ENCODE measurements around the gene BIRC5.

DNA sequence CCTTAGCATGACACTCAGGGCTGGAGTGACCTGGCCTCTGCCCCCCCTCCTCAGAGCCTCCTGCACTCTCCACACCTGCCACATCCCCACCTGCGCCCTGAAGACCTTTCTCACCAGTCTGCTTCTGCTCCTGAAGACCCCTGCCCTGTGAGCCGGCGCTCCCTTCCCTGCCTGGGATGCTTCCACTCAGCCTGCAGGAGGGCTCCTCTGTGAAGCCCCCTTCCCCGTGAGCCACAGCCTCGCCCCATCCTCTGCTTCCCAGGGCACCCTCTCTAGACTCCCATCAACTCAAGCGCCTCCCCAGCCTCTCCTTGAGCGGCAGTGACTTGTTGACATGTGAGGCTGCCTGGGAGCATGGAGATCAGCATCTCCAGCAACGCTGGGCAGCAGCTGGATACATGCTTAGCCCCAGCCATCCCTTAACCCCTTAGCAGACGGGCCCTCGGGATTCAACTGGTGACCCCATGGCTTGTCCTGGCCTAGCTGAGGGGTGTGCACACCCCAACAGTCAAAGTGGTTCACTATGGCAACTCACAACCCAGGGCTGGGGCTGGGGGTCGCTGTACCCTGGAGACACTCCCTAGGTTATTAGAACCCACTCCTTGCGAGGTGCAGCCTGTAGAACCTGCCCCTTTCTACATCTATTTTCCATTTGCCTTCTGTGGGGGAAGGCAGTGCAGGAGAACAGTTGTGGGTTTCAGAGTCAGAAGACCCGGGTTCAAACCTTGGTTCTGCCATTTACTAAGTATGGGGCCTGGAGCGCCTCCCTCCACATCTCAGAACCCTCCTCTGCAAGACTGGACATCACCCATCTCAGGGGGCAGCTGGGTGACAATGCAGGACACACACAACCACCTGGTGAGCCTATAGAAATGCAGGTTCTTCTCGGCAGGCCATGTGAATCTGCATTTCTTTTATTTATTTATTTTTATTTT is 38.9 kb downstream of the BIRC5 start:
- TF ChIP-seq, protein P1, sequence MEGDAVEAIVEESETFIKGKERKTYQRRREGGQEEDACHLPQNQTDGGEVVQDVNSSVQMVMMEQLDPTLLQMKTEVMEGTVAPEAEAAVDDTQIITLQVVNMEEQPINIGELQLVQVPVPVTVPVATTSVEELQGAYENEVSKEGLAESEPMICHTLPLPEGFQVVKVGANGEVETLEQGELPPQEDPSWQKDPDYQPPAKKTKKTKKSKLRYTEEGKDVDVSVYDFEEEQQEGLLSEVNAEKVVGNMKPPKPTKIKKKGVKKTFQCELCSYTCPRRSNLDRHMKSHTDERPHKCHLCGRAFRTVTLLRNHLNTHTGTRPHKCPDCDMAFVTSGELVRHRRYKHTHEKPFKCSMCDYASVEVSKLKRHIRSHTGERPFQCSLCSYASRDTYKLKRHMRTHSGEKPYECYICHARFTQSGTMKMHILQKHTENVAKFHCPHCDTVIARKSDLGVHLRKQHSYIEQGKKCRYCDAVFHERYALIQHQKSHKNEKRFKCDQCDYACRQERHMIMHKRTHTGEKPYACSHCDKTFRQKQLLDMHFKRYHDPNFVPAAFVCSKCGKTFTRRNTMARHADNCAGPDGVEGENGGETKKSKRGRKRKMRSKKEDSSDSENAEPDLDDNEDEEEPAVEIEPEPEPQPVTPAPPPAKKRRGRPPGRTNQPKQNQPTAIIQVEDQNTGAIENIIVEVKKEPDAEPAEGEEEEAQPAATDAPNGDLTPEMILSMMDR (conservative IDR thresholded peaks at IDR 0.05), result no peak
- TF ChIP-seq ZFX (IDR thresholded peaks at IDR 0.05), result no peak
